OCI-LY7 (cell line): ENCODE results near the gene STK33. TPM values are rescaled to one million over a fixed set of nuclear protein-coding genes. Genes with fewer than 3 reads are reported as not detected.

ENCODE experiments used
- BruUV-seq: library from RNA; stranded (reverse); fragments of 400-500 nt; replicated peaks from 2 replicates; lab custom pipeline; 2021; lab: Mats Ljungman, UMichigan
- CTCF ChIA-PET: fragments of 300-600 bp; sonication (Branson Sonifier 250); formaldehyde crosslinking; loops from one replicate; lab custom pipeline; 2022; ENCODE audit warnings: antibody characterized with exemption; ENCODE audit not compliant: unreplicated experiment; lab: Charles Lee
- POLR2A ChIA-PET: fragments of 300-600 bp; sonication (Branson Sonifier 250); formaldehyde crosslinking; loops from one replicate; lab custom pipeline; 2022; ENCODE audit warnings: antibody characterized with exemption; lab: Charles Lee
- DNase-seq: peaks from one replicate; pipeline ENCODE4 v3.0.0-alpha.2; 2015; ENCODE audit warnings: low spot score
- H2AFZ ChIP-seq: fragments of 200-600 bp; sonication (generic), shearing (Covaris generic); 2 replicates; pipeline ENCODE4 v1.6.1; 2014; ENCODE audit warnings: mild to moderate bottlenecking, antibody characterized with exemption, low read length, moderate library complexity
- H3K27ac ChIP-seq: fragments of 200-600 bp; sonication (generic); 2 replicates; pipeline ENCODE4 v1.5.1; 2014; ENCODE audit warnings: mixed run types, low read depth, mild to moderate bottlenecking, moderate library complexity, low read length, inconsistent platforms; ENCODE audit not compliant: poor library complexity, severe bottlenecking
- H3K36me3 ChIP-seq: fragments of 200-600 bp; sonication (generic); 2 replicates; pipeline ENCODE4 v1.6.1; 2014; ENCODE audit warnings: mild to moderate bottlenecking, antibody characterized with exemption, low read length, moderate library complexity, mixed read lengths; ENCODE audit not compliant: insufficient read depth
- H3K4me1 ChIP-seq: fragments of 200-600 bp; sonication (generic); 2 replicates; pipeline ENCODE4 v1.5.1; 2014; ENCODE audit warnings: mild to moderate bottlenecking, low read length; ENCODE audit not compliant: insufficient read depth, poor library complexity, severe bottlenecking
- H3K4me2 ChIP-seq: fragments of 200-600 bp; sonication (generic); 2 replicates; pipeline ENCODE4 v1.6.1; 2014; ENCODE audit warnings: mild to moderate bottlenecking, low read length
- H3K4me3 ChIP-seq: fragments of 200-600 bp; sonication (generic); 2 replicates; pipeline ENCODE4 v1.5.1; 2014; ENCODE audit warnings: mild to moderate bottlenecking, low read depth, low read length; ENCODE audit not compliant: poor library complexity, severe bottlenecking
- H3K79me2 ChIP-seq: fragments of 200-600 bp; sonication (generic); 2 replicates; pipeline ENCODE4 v1.6.1; 2016; ENCODE audit warnings: low read depth, mild to moderate bottlenecking, low read length, moderate library complexity, mixed read lengths; ENCODE audit not compliant: insufficient read depth
- H3K9me2 ChIP-seq: fragments of 200-600 bp; sonication (generic); 2 replicates; pipeline ENCODE4 v1.6.1; 2016; ENCODE audit warnings: mild to moderate bottlenecking, low read length, mixed read lengths; ENCODE audit not compliant: insufficient read depth
- H3K9me3 ChIP-seq: fragments of 200-600 bp; sonication (generic); 2 replicates; pipeline ENCODE4 v1.6.1; 2014; ENCODE audit warnings: mild to moderate bottlenecking, mixed run types, low read length, mixed read lengths
- H4K20me1 ChIP-seq: fragments of 200-600 bp; sonication (generic); 2 replicates; pipeline ENCODE4 v1.6.1; 2014; ENCODE audit warnings: mild to moderate bottlenecking, antibody characterized with exemption, low read length, moderate library complexity, mixed read lengths; ENCODE audit not compliant: insufficient read depth
- CTCF ChIP-seq: fragments of 200-600 bp; sonication (generic); conservative IDR thresholded peaks from 2 replicates; pipeline ENCODE4 v1.5.1; 2014; ENCODE audit warnings: mild to moderate bottlenecking, antibody characterized with exemption, low read length, moderate library complexity, mixed read lengths
- EZH2phosphoT487 ChIP-seq: fragments of 200-600 bp; sonication (generic); IDR thresholded peaks from 2 replicates; pipeline ENCODE4 v1.6.1; 2018; ENCODE audit warnings: low read depth, borderline replicate concordance, mild to moderate bottlenecking, mixed run types, antibody characterized with exemption, low read length, moderate library complexity, mixed read lengths
- intact Hi-C: fragments of 100-400 bp; cut with micrococcal nuclease; formaldehyde crosslinking; loops from one replicate; pipeline ENCODE4 v1.10.0; 2022; ENCODE audit not compliant: unreplicated experiment
- total RNA-seq, 2 experiments: library from RNA; depleted of rRNA in 1 of 2; stranded (reverse); fragments of >200 nt in 1 of 2; shearing (Covaris generic) in 1 of 2; gene quantifications; 2 replicates each; pipeline ENCODE4 v1.2.3, GENCODE V29; 2014 to 2022

Gene STK33
- total RNA-seq, 2 experiments from 2014 or later: 0.73 TPM; not detected in 1

- intact Hi-C loops: no loop called here
- no peak overlapping the region for H3K4me3 ChIP-seq
- H3K9me3 ChIP-seq: no peaks in the 10 kb centered on the region
- ChIA-PET CTCF (no interaction called here), POLR2A (interaction anchor here (0.9 kb wide), 1 partner anchor 8 kb away, joined by 3 read pairs; no protein-coding TSS in a partner anchor)
- H3K4me2 ChIP-seq: no peak overlapping the region
- H3K36me3 ChIP-seq: no peaks in the 10 kb centered on the region
- no peak overlapping the region for H3K27ac ChIP-seq
- H3K79me2 ChIP-seq: no peaks in the 10 kb centered on the region
- no TSS peak for BruUV-seq
- no peaks in the 10 kb centered on the region for H3K4me1 ChIP-seq
- no peaks in the 10 kb centered on the region for H4K20me1 ChIP-seq
- no peak for TF ChIP-seq CTCF
- H2AFZ ChIP-seq: no peak overlapping the region
- no peaks in the 10 kb centered on the region for H3K9me2 ChIP-seq
- no peak for DNase-seq
These were observed 106.8 kb downstream of the STK33 start for GRCh38 chr11:8487261-8487660.

- intact Hi-C loops: no loop called here
- no peaks in the 10 kb centered on the region for H4K20me1 ChIP-seq
- H3K4me3 ChIP-seq: no peak overlapping the region
- H3K36me3 ChIP-seq: no peaks in the 10 kb centered on the region
- no TSS peak for BruUV-seq
- H3K4me2 ChIP-seq: no peak overlapping the region
- no peaks in the 10 kb centered on the region for H3K9me2 ChIP-seq
- no peaks in the 10 kb centered on the region for H3K79me2 ChIP-seq
- POLR2A ChIA-PET: interaction anchor here (0.6 kb wide), 1 partner anchor 475 kb away, joined by 3 read pairs; no protein-coding TSS in a partner anchor
- no peak overlapping the region for H3K27ac ChIP-seq
- H3K4me1 ChIP-seq: no peaks in the 10 kb centered on the region
- CTCF ChIA-PET: no interaction called here
- H2AFZ ChIP-seq: no peak overlapping the region
- TF ChIP-seq CTCF (no peak), EZH2phosphoT487 (no peak)
- no peaks in the 10 kb centered on the region for H3K9me3 ChIP-seq
- DNase-seq: no peak
These were observed 109.8 kb downstream of the STK33 start for GRCh38 chr11:8484251-8484650.

- no peak overlapping the region for H2AFZ ChIP-seq
- no peaks in the 10 kb centered on the region for H3K9me3 ChIP-seq
- H4K20me1 ChIP-seq: no peaks in the 10 kb centered on the region
- no peak overlapping the region for H3K27ac ChIP-seq
- ChIA-PET POLR2A (interaction anchor here (0.6 kb wide), 1 partner anchor 352 kb away, joined by 7 read pairs; no protein-coding TSS in a partner anchor), CTCF (no interaction called here)
- no peak overlapping the region for H3K4me2 ChIP-seq
- no peak overlapping the region for H3K4me3 ChIP-seq
- H3K79me2 ChIP-seq: no peaks in the 10 kb centered on the region
- no peaks in the 10 kb centered on the region for H3K9me2 ChIP-seq
- no peaks in the 10 kb centered on the region for H3K4me1 ChIP-seq
- TF ChIP-seq EZH2phosphoT487 (no peak), CTCF (no peak)
- no peaks in the 10 kb centered on the region for H3K36me3 ChIP-seq
- no TSS peak for BruUV-seq
- intact Hi-C loops: no loop called here
- DNase-seq: no peak
These were observed 113.2 kb downstream of the STK33 start for GRCh38 chr11:8480858-8481257.
